ENCODE measurements around the gene SYNJ2.

DNA sequence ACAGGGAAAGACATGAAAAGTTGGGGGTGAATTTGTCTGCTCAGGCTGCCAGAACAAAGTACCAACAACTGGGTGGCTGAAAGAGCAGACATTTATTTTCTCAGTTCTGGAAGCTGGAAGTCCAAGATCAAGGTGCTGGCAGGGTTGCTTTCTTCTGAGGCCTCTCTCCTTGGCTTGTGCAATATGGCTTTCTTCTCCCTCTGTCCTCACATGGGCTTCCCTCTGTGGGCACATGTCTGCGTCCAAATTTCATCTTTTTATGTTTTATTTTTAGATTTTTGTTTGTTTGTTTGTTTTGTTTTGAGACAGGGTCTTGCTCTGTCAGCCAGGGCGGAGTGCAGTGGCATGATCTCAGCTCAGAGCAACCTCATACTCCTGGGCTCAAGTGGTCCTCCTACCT is 6.2 kb upstream of the SYNJ2 start:
- TF ChIP-seq SUZ12 (IDR thresholded peaks at IDR 0.05; ENCODE audit: extremely low read depth, insufficient read depth, insufficient read length) (no peak), YY1 (IDR thresholded peaks at IDR 0.05; ENCODE audit: insufficient read depth, insufficient read length) (no peak), ZNF274 (IDR thresholded peaks at IDR 0.05; ENCODE audit: low read depth, low read length) (no peak)

Measured in NT2/D1 (cell line).